ENCODE results near the gene ARHGAP23.
"Not testable (repeated sequence)": the region's sequence is repeated elsewhere in the genome, so short reads cannot be mapped to it uniquely, and the experiment has no call there.

The ARHGAP23 gene

GRCh38 chr17:38485681-38486298 is 57.5 kb downstream of the ARHGAP23 start:
- not testable (repeated sequence) for DNase-seq (ENCODE audit: low spot score)

GRCh38 chr17:38489774-38490173 is 61.5 kb downstream of the ARHGAP23 start:
- DNase-seq (ENCODE audit: low spot score), result not testable (repeated sequence)

- DNase-seq (ENCODE audit: low spot score), result not testable (repeated sequence)
Observed at GRCh38 chr17:38491346-38492066, 63.2 kb downstream of the ARHGAP23 start.

- peak; percentile 71 for DNase-seq (ENCODE audit: low spot score)
Observed at GRCh38 chr17:38492067-38493040, 64.1 kb downstream of the ARHGAP23 start.

DNA sequence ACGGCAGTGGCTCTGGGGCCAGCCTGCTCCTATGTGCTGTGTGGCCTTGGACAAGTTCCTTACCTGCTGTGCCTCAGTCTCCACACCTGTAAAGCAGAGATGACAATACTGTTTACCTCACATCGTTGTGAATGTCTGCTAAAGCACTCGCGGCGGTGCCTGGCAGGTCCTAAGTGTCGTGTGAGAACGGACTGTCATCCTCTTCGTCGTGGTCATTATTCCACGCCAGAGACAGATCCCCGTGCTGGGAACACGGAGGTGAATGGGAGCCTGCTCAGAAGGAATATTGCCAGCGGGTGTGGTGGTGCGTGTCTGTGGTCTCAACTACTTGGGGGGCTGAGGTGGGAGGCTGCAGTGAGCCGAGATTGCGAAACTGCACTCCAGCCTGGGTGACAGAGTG is 65.9 kb downstream of the ARHGAP23 start:
- not testable (repeated sequence) for DNase-seq (ENCODE audit: low spot score)

DNA sequence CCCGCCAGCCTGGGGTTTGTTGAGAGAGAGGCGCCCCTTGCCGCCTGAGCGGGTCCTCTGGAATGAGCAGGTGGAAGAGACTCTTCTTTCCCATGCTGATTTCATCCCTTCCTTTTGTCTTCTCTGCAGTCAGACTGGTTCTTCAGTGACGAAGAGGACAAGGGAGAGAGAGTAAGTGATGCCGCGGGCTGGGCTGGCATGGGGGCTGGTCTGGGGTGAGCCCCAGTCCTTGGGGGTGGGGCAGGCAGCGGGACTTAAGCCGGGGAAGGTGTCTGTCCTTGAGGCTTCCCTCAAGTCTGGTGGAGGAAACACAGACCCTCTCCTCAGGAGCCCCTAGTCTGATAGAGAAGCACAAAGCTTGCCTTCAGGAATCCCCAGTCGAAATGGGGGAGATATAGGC is 69.4 kb downstream of the ARHGAP23 start:
- not testable (repeated sequence) for DNase-seq (ENCODE audit: low spot score)

GRCh38 chr17:38498353-38498752 is 70.1 kb downstream of the ARHGAP23 start:
- no peak for DNase-seq (ENCODE audit: low spot score)

- DNase-seq (ENCODE audit: low spot score), result not testable (repeated sequence)
Observed at GRCh38 chr17:38499230-38499629, 71.0 kb downstream of the ARHGAP23 start.

GRCh38 chr17:38501718-38502117 is 73.5 kb downstream of the ARHGAP23 start:
- not testable (repeated sequence) for DNase-seq (ENCODE audit: low spot score)

GRCh38 chr17:38503286-38503913 is 75.1 kb downstream of the ARHGAP23 start:
- not testable (repeated sequence) for DNase-seq (ENCODE audit: low spot score)

DNA sequence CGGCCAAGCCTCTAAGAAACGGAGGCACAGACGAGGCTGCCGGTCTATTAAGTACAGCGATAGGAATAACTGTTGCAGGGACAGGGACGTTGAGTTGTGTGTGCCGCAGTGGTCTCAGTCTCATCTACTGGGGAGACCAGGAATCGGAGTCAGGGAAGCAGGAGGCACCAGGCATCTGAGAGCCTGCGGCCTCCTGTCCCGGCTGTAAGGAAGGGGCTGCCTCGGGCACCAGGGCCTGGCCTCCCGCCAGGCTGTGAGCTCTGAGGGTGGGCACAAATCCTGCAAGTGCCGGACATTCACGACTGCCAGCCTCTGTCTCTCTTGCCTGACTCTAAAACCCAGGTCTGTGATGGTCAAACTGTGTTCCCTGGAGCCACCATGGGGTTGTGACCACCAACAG is 76.0 kb downstream of the ARHGAP23 start:
- no peak for DNase-seq (ENCODE audit: low spot score)

DNA sequence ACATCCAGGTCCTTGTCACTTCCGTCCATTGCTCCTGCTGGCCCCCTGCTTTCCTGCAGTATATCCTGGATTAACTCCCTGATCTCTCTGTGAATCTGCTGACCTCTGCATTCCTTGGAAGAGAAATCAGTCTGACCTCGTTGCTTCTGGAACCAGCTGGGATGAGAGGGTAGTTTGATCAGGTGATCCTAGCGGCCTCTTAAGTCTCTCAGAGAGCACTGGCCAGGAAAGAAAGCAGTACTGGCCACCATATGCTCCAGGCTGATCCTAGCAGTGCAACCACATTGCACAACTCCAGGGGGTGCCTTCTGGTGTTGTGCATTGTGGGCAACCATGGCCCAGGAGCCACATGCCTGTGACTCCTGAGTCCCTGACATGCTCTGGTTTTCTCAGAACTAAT is 79.2 kb downstream of the ARHGAP23 start:
- DNase-seq (ENCODE audit: low spot score), result no peak

GRCh38 chr17:38507921-38508569 is 79.8 kb downstream of the ARHGAP23 start:
- no peak for DNase-seq (ENCODE audit: low spot score)

GRCh38 chr17:38508570-38508950 is 80.3 kb downstream of the ARHGAP23 start:
- no peak for DNase-seq (ENCODE audit: low spot score)

- peak; percentile 95 for DNase-seq (ENCODE audit: low spot score)
Observed at GRCh38 chr17:38508954-38509771, 80.9 kb downstream of the ARHGAP23 start.

- peak; percentile 42 for DNase-seq (ENCODE audit: low spot score)
Observed at GRCh38 chr17:38509772-38510420, 81.6 kb downstream of the ARHGAP23 start.

- DNase-seq (ENCODE audit: low spot score), result peak; percentile 65
Observed at GRCh38 chr17:38510421-38511149, 82.3 kb downstream of the ARHGAP23 start.

DNA sequence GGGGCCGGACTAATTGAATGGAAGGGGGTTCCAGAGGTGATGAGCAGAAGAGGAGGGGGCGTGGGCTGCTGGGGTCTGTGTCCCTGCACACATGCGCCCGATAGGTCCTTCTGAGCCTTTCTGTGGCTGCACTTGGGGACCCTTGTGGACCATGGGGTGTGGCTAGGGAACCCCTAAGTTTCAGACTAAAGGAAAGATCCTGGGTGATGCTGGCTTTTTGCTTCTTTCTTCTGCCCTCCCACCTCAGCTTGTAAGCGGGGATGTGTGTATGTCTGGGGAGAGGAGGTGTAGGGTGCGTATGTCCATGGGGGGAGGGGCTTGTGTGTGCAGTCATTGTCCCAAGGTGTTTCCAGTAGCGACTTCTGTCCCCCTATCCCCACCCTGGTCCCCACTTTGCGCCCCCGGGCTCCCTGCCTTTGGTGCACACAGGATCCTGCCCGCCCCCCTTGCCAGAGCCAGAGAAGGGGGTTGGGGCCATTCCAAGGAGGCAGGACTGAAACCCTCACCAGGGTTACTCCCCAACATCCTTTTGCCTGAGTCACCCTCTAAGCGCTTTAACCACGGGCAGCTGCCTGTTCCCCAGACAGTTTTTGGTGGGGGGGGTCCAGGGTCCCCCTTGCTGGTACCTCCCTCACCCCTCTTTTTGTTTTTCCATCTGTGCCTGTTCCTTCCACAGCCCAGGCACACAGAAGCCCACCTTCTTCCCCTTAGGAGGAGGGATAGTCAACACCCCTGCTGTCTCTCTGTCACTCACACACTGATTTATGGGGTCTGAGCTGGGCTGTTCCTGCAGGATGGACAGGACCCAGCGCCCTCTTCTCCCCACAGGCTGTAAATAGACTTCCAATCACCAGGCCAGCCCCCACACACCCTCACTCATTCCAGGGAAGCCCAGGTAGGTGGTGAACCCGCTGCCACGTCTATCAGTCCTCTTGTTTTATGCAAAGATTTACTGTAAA is 83.2 kb downstream of the ARHGAP23 start:
- peak; percentile 39 for DNase-seq (ENCODE audit: low spot score)

Data from SW480 (cell line).